Measurements from ENCODE around the gene RBM3. TPM values are rescaled to one million over a fixed set of nuclear protein-coding genes. Genes with fewer than 3 reads are reported as not detected.

Gene RBM3
- total RNA-seq, 1 donor from 2014 or later: 294 TPM

DNA sequence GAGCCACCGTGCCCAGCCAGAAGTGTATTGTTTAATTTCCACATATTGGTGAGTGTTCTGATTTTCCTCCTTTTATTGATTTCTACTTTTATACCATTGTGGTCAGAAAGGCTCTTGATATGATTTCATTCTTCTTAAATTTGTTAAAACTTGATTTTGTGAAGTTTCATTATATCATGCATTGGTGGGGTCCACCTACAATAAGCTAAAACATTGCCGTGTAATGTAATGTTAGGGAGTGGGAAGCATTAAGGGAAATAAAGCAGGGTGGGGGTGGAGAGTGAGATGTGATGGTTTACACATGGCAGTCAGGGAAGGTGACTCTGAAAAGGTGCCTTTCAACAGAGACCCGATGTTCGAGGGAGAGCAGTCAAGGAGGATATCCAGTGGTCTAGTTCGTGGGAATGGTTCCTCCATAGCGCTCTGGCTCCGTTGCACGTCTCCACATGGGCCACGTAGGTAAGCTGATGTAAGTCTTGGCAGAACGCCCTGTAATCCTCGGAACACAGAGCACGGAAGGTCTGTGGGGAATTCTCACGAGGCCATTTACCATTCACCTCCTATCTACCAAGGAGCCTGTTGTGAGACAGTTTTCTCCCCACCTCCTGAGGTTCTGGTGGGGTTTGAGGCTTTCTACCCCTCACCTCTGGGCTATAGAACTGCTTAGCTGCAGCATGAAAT lies 15.3 kb downstream of the RBM3 start:
- no peak for DNase-seq
- Mint-ChIP-seq H3K36me3 (ENCODE audit: unreplicated experiment) (no peaks in the 10 kb centered on the region), H3K4me3 (ENCODE audit: unreplicated experiment) (no peak overlapping the region), H3K27ac (ENCODE audit: unreplicated experiment) (no peak overlapping the region), H3K27me3 (ENCODE audit: unreplicated experiment) (no peaks in the 10 kb centered on the region), H3K9me3 (ENCODE audit: unreplicated experiment) (no peaks in the 10 kb centered on the region), H3K4me1 (ENCODE audit: low read depth, unreplicated experiment) (no peaks in the 10 kb centered on the region)
- TF ChIP-seq, protein P1, sequence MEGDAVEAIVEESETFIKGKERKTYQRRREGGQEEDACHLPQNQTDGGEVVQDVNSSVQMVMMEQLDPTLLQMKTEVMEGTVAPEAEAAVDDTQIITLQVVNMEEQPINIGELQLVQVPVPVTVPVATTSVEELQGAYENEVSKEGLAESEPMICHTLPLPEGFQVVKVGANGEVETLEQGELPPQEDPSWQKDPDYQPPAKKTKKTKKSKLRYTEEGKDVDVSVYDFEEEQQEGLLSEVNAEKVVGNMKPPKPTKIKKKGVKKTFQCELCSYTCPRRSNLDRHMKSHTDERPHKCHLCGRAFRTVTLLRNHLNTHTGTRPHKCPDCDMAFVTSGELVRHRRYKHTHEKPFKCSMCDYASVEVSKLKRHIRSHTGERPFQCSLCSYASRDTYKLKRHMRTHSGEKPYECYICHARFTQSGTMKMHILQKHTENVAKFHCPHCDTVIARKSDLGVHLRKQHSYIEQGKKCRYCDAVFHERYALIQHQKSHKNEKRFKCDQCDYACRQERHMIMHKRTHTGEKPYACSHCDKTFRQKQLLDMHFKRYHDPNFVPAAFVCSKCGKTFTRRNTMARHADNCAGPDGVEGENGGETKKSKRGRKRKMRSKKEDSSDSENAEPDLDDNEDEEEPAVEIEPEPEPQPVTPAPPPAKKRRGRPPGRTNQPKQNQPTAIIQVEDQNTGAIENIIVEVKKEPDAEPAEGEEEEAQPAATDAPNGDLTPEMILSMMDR (IDR thresholded peaks at IDR 0.05; ENCODE audit: partially characterized antibody, unreplicated experiment): no peak

DNA sequence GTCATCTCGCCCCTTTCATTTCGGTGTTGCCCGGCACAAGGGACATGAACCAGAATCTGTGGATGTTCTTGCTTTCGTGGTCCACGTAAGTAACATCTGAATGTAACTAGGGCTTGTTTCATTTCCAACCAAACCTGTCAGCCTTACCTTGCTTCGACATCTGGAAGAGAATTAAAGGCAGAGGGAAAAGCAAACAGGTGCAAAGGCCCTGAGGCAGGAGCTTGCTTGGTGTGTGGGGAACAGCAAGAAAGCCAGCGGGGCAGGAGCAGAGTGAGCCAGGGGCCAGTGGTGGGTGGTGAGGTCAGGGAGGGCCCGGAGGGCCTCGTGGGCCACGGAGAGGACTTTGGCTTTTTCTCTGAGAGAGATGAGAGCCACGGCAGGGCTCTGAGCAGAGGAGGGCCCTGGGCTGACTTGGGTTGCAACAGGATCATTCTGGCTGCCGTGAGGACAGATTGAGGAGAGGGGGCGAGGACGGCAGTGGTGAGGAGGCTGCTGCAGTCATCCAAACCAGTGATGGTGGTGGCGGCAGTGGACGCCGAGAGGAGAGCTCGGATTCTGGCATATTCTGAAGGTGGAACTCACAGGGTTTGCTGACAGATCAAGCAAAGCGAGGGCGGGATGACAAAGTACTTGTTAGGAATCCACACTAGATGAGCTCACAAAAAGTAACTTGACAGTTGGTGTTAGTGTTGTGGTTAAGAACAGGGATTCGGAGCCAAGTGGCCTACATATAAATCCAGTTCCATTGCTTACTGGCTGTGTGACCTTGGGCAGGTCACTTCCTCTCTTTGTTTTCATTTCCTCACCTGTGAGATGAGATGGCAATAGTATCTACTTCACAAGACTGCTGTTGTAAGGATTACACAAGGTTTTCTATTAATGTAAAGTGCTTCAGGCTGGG lies 16.2 kb downstream of the RBM3 start:
- no peak for DNase-seq
- TF ChIP-seq, protein P1 (IDR thresholded peaks at IDR 0.05; ENCODE audit: partially characterized antibody, unreplicated experiment): no peak
- no peaks in the 10 kb centered on the region for H3K4me1 Mint-ChIP-seq (ENCODE audit: low read depth, unreplicated experiment)
- H3K4me3 Mint-ChIP-seq (ENCODE audit: unreplicated experiment): no peak overlapping the region
- H3K27me3 Mint-ChIP-seq (ENCODE audit: unreplicated experiment): no peaks in the 10 kb centered on the region
- no peaks in the 10 kb centered on the region for H3K36me3 Mint-ChIP-seq (ENCODE audit: unreplicated experiment)
- no peak overlapping the region for H3K27ac Mint-ChIP-seq (ENCODE audit: unreplicated experiment)
- H3K9me3 Mint-ChIP-seq (ENCODE audit: unreplicated experiment): no peaks in the 10 kb centered on the region

DNA sequence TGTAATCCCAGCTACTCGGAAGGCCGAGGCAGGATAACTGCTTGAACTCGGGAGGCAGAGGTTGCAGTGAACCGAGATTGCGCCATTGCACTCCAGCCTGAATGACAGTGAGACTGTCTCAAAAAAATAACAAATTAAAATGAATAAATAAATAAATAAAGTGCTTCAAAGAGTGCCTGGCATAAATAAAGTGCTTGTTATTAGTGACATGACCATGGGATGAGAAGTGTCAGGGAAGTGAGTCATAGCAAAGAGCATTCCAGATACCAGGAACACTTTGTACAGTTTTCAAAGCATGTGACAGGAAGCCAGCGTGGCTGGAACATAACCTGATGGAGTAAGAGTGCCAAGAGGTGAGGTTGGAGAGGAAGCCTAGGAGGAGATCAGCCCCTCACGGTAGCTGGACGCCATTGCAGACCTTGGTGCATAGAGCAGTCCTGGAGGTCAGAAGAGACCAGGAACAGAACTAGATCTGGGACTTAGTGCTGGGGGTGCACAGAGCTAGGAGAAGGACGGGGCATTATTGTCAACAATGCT lies 17.0 kb downstream of the RBM3 start:
- no peaks in the 10 kb centered on the region for H3K9me3 Mint-ChIP-seq (ENCODE audit: unreplicated experiment)
- H3K27me3 Mint-ChIP-seq (ENCODE audit: unreplicated experiment): no peaks in the 10 kb centered on the region
- no peaks in the 10 kb centered on the region for H3K36me3 Mint-ChIP-seq (ENCODE audit: unreplicated experiment)
- H3K27ac Mint-ChIP-seq (ENCODE audit: unreplicated experiment): no peak overlapping the region
- no peak for DNase-seq
- no peaks in the 10 kb centered on the region for H3K4me1 Mint-ChIP-seq (ENCODE audit: low read depth, unreplicated experiment)
- H3K4me3 Mint-ChIP-seq (ENCODE audit: unreplicated experiment): no peak overlapping the region
- TF ChIP-seq, protein P1 (IDR thresholded peaks at IDR 0.05; ENCODE audit: partially characterized antibody, unreplicated experiment): no peak

DNA sequence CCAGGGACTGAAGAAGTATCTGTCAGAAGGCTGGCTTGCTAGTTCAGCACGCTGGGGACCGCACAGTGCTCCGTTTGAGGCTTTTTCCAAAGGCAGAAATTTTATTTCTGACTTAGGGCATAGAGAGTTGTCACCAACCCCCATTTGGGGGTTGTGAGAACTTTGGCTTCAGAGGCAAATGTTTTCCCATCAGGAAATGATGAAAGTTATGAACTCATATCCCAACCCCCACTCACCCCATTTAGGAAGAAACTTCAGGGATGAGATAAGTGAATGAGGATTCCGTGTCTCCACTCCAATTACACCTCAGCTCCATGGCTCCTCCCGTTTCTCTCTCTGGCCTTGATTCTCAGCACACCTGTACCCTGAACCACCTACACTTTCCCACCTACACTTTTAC lies 18.7 kb downstream of the RBM3 start:
- DNase-seq: no peak
- no peaks in the 10 kb centered on the region for H3K36me3 Mint-ChIP-seq (ENCODE audit: unreplicated experiment)
- H3K4me3 Mint-ChIP-seq (ENCODE audit: unreplicated experiment): no peak overlapping the region
- H3K27me3 Mint-ChIP-seq (ENCODE audit: unreplicated experiment): no peaks in the 10 kb centered on the region
- TF ChIP-seq, protein P1 (IDR thresholded peaks at IDR 0.05; ENCODE audit: partially characterized antibody, unreplicated experiment): no peak
- H3K9me3 Mint-ChIP-seq (ENCODE audit: unreplicated experiment): peaks cover 6% of the 10 kb centered on the region
- no peak overlapping the region for H3K27ac Mint-ChIP-seq (ENCODE audit: unreplicated experiment)
- no peaks in the 10 kb centered on the region for H3K4me1 Mint-ChIP-seq (ENCODE audit: low read depth, unreplicated experiment)

Data from glutamatergic neuron (in vitro differentiated cells).